RWPE2 (cell line): ENCODE results near the gene B4GALNT2.
"Not testable (repeated sequence)": the region's sequence is repeated elsewhere in the genome, so short reads cannot be mapped to it uniquely, and the experiment has no call there.

Source experiments
- ATAC-seq: fragments of 200-7000 bp; cut with Tn5 transposase; 3 replicates; pipeline ENCODE4 v1.9.1; 2021; ENCODE audit warnings: low read depth
- DNase-seq: peaks from one replicate; pipeline ENCODE4 v3.0.0-alpha.2; 2020; ENCODE audit warnings: low spot score
- H3K27ac ChIP-seq: fragments of 450-650 bp; 2 replicates; pipeline ENCODE4 v1.5.1; 2017; ENCODE audit warnings: mild to moderate bottlenecking; ENCODE audit not compliant: poor library complexity, severe bottlenecking
- H3K27me3 ChIP-seq: fragments of 250-450 bp; sonication (Bioruptor Pico); 2 replicates; pipeline ENCODE4 v1.5.1; 2021; ENCODE audit warnings: mild to moderate bottlenecking, moderate library complexity; ENCODE audit not compliant: insufficient read depth, poor library complexity, severe bottlenecking
- H3K36me3 ChIP-seq: fragments of 250-450 bp; sonication (Bioruptor Pico); 2 replicates; pipeline ENCODE4 v1.5.1; 2020; ENCODE audit warnings: low read depth, mild to moderate bottlenecking, moderate library complexity
- H3K4me1 ChIP-seq: fragments of 250-450 bp; sonication (Bioruptor Pico); 2 replicates; pipeline ENCODE4 v1.5.1; 2021; ENCODE audit warnings: mild to moderate bottlenecking, moderate library complexity; ENCODE audit not compliant: insufficient read depth, poor library complexity, severe bottlenecking
- H3K4me3 ChIP-seq: fragments of 250-450 bp; sonication (Bioruptor Pico); 2 replicates; pipeline ENCODE4 v1.5.1; 2021; ENCODE audit warnings: mild to moderate bottlenecking, moderate library complexity; ENCODE audit not compliant: severe bottlenecking
- H3K9me3 ChIP-seq: fragments of 250-450 bp; sonication (Bioruptor Pico); 2 replicates; pipeline ENCODE4 v1.5.1; 2021; ENCODE audit warnings: mild to moderate bottlenecking, moderate library complexity; ENCODE audit not compliant: severe bottlenecking
- TF ChIP-seq, protein P1 (sequence below): fragments of 450-650 bp; IDR thresholded peaks from one replicate; pipeline ENCODE4 v1.5.1; 2017; ENCODE audit warnings: mild to moderate bottlenecking, moderate library complexity; ENCODE audit not compliant: poor library complexity, severe bottlenecking

Gene B4GALNT2

DNA sequence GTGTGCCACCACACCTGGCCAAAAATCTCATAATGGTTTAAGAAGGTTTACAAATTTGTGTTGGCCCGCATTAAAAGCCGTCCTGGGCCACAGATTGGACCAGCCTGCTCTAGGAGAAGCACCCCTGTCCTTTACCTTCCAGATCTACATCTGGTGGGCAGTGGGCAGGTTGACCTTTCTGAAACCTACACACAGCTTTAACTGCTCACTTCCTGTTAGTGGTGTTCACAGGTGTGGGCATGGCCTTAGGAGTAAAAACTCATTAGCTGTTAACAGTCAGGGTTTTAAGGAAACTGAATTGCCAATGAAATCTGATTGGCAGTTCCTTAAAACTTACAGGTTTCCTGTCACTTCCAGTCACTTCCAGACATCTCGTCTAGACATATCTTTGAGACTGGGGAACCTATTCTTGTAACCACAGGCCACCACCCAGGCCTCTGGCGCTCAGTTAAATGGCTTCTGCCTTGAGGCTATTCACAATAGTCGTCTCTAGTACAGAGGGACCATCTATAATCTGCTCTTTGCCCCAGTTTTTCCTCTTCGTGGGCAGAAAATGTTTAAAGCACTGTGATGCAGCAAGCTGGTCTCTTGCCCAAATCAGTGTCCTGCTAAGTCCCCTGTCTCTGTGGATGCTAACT is 48.5 kb downstream of the B4GALNT2 start:
- DNase-seq (no peak), ATAC-seq (no peak)
- H3K27ac ChIP-seq, result no peak overlapping the region
- H3K27me3 ChIP-seq, result no peaks in the 10 kb centered on the region
- peaks cover 5% of the 10 kb centered on the region for H3K9me3 ChIP-seq
- H3K4me3 ChIP-seq, result no peak overlapping the region
- H3K4me1 ChIP-seq, result no peaks in the 10 kb centered on the region
- no peaks in the 10 kb centered on the region for H3K36me3 ChIP-seq
- TF ChIP-seq, protein P1, sequence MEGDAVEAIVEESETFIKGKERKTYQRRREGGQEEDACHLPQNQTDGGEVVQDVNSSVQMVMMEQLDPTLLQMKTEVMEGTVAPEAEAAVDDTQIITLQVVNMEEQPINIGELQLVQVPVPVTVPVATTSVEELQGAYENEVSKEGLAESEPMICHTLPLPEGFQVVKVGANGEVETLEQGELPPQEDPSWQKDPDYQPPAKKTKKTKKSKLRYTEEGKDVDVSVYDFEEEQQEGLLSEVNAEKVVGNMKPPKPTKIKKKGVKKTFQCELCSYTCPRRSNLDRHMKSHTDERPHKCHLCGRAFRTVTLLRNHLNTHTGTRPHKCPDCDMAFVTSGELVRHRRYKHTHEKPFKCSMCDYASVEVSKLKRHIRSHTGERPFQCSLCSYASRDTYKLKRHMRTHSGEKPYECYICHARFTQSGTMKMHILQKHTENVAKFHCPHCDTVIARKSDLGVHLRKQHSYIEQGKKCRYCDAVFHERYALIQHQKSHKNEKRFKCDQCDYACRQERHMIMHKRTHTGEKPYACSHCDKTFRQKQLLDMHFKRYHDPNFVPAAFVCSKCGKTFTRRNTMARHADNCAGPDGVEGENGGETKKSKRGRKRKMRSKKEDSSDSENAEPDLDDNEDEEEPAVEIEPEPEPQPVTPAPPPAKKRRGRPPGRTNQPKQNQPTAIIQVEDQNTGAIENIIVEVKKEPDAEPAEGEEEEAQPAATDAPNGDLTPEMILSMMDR, result no peak

DNA sequence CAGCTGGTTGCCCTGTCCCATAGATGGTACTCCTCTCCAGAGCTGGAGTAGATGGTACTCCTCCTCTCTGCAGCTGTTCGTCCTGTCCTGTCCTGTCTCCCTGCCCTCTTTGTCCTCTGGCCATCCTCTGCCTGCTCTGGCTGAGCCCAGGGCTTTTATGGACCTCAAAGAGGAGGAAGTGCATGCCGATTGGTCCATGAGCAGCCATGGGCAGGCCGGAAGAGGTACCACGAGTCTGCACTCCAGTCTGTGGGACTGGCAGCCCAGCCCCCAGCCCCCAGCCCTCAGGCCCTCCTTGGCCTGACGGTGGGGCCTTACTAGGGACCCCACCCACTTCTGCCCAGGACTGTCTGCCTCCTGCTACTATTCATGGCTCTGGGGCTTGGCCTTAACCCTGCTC is 50.8 kb downstream of the B4GALNT2 start:
- H3K27me3 ChIP-seq, result no peaks in the 10 kb centered on the region
- no peak overlapping the region for H3K27ac ChIP-seq
- no peaks in the 10 kb centered on the region for H3K4me1 ChIP-seq
- H3K36me3 ChIP-seq, result no peaks in the 10 kb centered on the region
- H3K9me3 ChIP-seq, result no peaks in the 10 kb centered on the region
- DNase-seq (no peak), ATAC-seq (no peak)
- TF ChIP-seq, protein P1, result no peak
- H3K4me3 ChIP-seq, result no peak overlapping the region

DNA sequence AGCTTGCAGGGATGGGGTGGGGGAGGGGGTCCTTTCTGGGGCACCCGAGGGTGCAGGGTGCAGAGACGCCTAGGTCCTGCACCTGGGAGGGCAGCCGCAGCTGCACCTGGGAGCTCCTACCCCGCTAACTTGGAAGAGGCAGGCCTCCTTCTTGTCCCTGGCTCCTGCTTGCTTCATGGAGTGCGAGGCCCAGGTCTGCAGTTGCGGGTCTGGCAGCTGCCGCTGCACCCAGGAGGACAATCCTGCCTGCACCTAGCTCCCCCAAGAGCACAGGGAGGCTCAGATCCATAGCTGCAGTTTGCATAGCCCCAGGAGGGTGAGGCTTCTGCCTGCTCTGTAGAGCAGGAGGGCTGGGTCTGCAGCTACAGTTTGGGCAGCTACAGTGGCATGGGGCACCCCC is 51.2 kb downstream of the B4GALNT2 start:
- H3K27me3 ChIP-seq, result no peaks in the 10 kb centered on the region
- H3K4me3 ChIP-seq, result no peak overlapping the region
- ATAC-seq, result no peak
- TF ChIP-seq, protein P1, result no peak
- H3K4me1 ChIP-seq, result no peaks in the 10 kb centered on the region
- no peaks in the 10 kb centered on the region for H3K9me3 ChIP-seq
- no peak for DNase-seq
- no peaks in the 10 kb centered on the region for H3K36me3 ChIP-seq
- H3K27ac ChIP-seq, result no peak overlapping the region

DNA sequence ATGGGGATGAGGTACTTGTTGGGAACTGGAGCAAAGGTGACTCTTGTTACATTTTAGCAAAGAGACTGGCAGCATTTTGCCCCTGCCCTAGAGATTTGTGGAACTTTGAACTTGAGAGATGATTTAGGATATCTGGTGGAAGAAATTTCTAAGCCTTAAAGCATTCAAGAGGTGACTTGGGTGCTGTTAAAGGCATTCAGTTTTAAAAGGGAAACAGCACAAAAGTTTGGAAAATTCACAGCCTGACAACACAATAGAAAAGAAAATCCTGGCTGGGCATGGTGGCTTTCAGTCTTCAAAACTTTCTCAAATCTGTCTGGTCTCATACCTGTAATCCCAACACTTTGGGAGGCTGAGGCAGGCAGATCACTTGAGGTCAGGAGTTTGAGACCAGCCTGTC is 52.0 kb downstream of the B4GALNT2 start:
- not testable (repeated sequence) for H3K27me3 ChIP-seq, H3K36me3 ChIP-seq, ATAC-seq, H3K4me1 ChIP-seq, H3K4me3 ChIP-seq, DNase-seq, H3K9me3 ChIP-seq, H3K27ac ChIP-seq

DNA sequence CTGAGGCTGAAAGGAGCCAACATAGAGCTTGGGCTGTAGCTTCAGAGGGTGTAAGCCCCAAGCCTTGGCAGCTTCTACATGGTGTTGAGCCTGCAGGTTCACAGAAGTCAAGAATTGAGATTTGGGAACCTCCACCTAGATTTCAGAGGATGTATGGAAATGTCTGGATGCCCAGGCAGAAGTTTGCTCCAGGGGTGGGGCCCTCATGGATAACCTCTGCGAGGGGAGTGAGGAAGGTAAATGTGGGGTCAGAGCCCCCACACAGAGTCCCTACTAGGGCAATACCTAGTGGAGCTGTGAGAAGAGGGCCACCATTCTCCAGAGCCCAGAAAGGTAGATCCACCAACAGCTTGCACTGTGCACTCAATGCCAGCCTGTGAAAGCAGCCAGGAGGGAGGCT is 52.8 kb downstream of the B4GALNT2 start:
- not testable (repeated sequence) for H3K4me1 ChIP-seq, H3K36me3 ChIP-seq, DNase-seq, H3K27me3 ChIP-seq, H3K9me3 ChIP-seq, ATAC-seq, H3K27ac ChIP-seq, H3K4me3 ChIP-seq

DNA sequence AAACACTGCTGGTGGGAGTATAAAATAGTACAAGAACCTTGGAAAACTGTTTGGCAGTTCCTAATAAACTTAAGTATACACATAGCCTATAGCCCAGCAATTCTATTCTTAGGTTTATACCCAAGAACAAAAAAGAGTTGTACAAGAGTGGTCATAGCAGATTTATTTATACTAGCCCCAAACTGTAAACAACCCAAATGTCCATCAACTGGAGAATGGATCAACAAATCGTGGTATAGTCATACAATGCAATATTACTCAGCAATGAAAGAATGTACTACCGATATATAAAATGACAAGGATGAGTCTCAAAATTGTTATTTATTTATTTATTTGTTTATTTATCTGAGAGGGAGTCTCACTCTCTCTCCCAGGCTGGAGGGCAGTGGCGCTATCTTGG is 54.7 kb downstream of the B4GALNT2 start:
- Histone ChIP-seq H3K27ac (no peak overlapping the region), H3K27me3 (no peaks in the 10 kb centered on the region), H3K9me3 (no peaks in the 10 kb centered on the region), H3K36me3 (no peaks in the 10 kb centered on the region), H3K4me3 (no peak overlapping the region), H3K4me1 (no peaks in the 10 kb centered on the region)
- TF ChIP-seq, protein P1, result no peak
- ATAC-seq (no peak), DNase-seq (no peak)
